Umbilical cord (tissue), 2 donors: ENCODE results near the gene ERAP2. TPM values are rescaled to one million over a fixed set of nuclear protein-coding genes. Genes with fewer than 3 reads are reported as not detected.
"Not testable (repeated sequence)": the region's sequence is repeated elsewhere in the genome, so short reads cannot be mapped to it uniquely, and the experiment has no call there.

ENCODE experiments used
- DNase-seq: peaks from one replicate; pipeline ENCODE4 v3.0.0-alpha.2; 2015; ENCODE audit warnings: low spot score
- total RNA-seq: library from RNA; depleted of rRNA; stranded (reverse); fragments of >200 nt; gene quantifications from one replicate; pipeline ENCODE4 v1.2.3, GENCODE V29; 2014; ENCODE audit warnings: low replicate concordance; ENCODE audit not compliant: insufficient read depth

ERAP2 gene, protein sequence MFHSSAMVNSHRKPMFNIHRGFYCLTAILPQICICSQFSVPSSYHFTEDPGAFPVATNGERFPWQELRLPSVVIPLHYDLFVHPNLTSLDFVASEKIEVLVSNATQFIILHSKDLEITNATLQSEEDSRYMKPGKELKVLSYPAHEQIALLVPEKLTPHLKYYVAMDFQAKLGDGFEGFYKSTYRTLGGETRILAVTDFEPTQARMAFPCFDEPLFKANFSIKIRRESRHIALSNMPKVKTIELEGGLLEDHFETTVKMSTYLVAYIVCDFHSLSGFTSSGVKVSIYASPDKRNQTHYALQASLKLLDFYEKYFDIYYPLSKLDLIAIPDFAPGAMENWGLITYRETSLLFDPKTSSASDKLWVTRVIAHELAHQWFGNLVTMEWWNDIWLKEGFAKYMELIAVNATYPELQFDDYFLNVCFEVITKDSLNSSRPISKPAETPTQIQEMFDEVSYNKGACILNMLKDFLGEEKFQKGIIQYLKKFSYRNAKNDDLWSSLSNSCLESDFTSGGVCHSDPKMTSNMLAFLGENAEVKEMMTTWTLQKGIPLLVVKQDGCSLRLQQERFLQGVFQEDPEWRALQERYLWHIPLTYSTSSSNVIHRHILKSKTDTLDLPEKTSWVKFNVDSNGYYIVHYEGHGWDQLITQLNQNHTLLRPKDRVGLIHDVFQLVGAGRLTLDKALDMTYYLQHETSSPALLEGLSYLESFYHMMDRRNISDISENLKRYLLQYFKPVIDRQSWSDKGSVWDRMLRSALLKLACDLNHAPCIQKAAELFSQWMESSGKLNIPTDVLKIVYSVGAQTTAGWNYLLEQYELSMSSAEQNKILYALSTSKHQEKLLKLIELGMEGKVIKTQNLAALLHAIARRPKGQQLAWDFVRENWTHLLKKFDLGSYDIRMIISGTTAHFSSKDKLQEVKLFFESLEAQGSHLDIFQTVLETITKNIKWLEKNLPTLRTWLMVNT
- total RNA-seq, result 14.2 TPM

GRCh38 chr5:96876292-96876850, at the start of gene ERAP2:
ERAP2 (plus strand) TSS chr5:96876500; CDS start chr5:96879686, 3,186 bp downstream.
- peak; percentile 59 for DNase-seq

DNA sequence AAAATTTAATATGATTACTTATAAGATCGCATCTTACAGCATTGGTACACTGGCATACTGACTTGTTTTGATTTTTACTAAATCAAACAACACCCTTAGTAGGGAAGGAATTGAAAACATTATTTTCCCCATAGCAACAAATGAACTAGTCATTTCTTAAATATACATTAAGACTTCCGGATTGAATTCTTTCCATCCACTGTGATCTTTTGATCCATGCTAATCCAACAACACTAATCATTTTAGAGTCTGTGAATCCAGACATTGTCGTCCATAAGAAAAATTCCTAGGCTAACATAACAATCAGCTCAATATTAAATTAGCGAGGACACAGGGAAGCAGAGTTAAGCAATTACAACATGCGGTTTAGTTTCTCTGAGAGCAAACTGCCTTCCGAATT, 47.0 kb upstream of the ERAP2 start:
- DNase-seq, result peak; percentile 36

DNA sequence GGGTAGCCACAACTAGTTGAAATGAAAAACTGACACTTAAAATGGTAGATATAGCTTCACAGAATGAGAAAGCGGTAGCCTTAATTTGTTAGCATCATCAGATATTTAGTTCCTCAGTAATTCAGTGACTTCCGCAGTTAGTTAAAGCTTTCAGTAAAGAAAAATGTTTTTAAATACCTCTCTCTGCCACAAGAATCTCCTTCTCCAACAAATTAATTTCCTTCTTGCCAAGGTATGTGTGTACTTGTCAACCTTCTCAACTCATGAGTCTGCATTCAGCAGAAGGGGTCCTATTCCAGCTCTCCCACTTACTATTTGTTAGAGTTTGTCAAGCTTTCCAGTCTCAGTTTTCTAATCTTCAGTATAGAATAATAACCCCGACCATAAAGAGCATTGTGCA, 42.3 kb upstream of the ERAP2 start:
- DNase-seq, result no peak

DNA sequence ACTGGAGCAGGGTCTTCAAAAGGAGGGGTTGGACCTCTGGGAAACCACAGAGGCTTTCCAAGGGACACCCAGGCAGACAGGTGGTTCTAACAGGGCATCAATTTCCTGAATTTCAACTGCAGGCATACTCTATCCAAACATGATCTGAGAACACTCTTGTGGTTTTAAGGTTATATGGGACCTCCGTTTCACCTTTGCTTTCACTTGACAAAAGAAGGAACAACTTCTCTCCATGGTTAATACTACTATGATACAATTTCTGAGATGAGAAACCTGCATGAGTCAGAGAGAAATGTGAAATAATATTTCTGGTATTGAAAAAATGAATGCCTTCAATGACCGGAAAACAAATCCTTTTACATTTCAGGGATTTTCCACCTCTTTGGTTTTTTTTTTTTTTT, 40.5 kb upstream of the ERAP2 start:
- DNase-seq, result no peak

GRCh38 chr5:96836817-96837216, 39.5 kb upstream of the ERAP2 start:
- no peak for DNase-seq

DNA sequence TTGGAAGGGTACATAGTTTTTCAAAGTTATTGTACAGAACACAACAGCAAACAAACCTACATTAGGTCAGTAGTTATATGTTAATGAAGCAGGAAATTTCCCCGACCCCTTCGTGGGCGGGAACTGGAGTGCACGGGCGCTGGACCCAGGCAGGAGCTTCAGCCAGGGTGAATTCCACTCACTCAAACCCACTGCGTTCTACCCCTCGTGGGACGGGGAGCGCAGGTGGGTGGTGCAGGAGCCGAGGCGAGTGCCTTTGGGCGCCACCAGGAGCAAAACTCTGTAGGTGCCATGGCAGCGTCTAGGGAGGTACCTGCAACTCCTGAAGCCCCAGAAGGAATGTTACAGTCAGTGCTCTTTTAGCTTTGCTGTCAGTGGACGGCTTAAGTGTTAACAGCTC, 39.0 kb upstream of the ERAP2 start:
- DNase-seq, result no peak

- DNase-seq, result no peak
Measured at GRCh38 chr5:96838201-96839070, 37.9 kb upstream of the ERAP2 start.

DNA sequence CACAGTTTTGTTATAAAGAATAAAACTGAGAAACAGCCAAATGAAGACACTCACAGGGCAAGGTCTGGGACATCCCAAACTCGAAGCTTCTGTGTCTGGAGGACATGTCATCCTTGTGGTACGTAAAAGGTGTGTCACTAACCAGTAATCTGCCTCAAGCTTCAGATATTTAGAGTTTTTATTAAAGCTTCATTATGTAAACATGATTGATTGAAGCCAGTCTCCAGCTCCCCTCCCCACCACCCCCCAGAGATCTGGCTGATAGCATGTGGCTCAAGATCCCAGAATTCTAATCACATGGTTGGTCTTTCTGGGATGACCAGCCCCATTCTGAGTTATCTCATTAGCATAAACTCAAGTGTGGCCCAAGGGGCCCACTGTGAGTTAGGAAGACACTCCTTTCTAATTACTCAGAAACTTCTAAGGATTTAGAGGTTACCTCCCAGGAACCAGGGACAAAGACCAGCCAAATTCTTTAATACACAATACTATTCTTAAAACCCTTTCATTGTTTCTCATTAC, 37.2 kb upstream of the ERAP2 start:
- no peak for DNase-seq

DNA sequence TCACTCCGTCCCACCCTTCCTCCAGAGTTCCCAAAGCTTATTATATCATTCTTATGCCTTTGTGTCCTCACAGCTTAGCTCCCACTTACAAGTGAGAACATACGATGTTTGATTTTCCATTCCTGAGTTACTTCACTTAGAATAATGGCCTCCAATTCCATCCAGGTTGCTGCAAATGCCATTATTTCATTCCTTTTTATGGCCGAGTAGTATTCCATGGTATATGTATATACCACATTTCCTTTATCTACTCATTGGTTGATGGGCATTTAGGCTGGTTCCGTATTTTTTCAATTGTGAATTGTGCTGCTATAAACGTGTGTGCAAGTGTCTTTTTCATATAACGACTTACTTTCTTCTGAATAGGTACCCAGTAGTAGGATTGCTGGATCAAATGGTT, 34.4 kb upstream of the ERAP2 start:
- DNase-seq, result not testable (repeated sequence)

GRCh38 chr5:96843140-96843539, 33.2 kb upstream of the ERAP2 start:
- no peak for DNase-seq

- no peak for DNase-seq
Measured at GRCh38 chr5:96844481-96844990, 31.8 kb upstream of the ERAP2 start.

DNA sequence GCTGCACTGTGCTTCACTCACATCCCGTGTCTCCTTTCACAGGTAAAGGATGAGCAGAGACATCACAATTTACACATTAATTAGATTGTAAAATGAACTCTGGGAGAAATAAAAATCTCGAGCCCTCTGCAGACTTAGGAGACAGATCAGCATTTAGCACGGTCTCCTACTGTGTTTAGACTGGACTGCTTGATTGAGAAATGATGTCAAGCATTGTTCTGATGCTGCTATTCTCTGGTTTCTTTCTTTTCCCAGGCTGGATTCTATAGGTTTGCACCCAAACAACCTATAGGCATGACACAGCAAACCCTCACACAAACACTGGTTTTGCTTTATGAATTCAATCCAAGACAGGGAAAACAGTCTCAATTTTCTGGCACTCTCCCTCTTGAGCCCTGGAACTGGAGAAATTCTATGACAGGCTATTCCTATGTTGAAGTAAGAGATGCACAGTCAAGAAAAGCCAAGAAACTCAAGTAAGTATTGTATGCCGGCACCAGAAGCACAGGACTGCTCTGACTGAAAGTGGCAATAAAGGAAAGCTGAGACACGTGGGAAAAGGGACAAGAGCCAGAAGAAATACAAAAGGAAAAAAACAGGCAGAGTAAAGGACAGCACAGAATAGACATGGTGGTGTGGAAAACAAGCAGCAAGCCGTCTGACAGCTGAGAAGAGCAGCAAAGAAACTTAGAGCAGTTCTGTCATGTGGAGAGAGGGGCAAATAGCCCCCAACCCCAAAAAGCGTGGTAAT, 24.8 kb upstream of the ERAP2 start:
- no peak for DNase-seq

GRCh38 chr5:96852759-96853158, 23.5 kb upstream of the ERAP2 start:
- no peak for DNase-seq

DNA sequence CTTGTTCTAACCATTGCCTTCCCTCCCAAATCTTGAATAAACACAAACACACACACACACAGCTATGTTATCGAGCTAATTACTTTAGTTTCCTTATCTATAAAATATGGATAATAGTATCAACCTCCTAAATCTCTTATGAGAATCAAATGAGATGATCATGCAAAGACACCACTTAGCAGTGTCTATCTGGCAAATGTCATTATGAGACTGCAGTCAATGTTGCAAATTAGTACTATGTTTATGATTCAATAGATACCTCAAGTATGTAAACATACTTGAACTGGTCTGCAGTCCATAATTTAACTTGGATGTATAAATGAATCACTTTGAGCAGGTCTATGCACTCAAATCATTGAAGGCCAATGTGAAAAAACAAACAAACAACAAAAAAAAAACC, 22.2 kb upstream of the ERAP2 start:
- no peak for DNase-seq

- no peak for DNase-seq
Measured at GRCh38 chr5:96855031-96855872, 21.0 kb upstream of the ERAP2 start.

DNA sequence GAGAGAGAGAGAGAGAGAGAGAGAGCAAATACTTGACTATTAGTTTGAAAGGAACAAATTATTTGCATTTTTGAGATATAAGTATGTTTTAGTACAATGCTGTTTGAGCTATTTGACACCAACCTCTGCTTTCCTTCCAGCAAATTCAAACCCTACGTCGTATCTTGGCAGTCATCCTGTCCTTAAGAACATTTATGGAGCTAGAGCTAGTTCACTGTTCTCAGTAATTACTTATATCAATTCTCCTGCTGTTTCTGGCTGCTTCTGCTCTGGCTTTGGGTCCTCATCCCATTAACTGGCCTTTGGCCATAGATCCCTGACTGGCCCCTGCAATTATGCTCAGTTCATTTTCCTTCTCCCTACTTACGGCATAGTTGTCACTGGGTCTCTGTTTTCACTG, 19.9 kb upstream of the ERAP2 start:
- DNase-seq, result peak; percentile 59

DNA sequence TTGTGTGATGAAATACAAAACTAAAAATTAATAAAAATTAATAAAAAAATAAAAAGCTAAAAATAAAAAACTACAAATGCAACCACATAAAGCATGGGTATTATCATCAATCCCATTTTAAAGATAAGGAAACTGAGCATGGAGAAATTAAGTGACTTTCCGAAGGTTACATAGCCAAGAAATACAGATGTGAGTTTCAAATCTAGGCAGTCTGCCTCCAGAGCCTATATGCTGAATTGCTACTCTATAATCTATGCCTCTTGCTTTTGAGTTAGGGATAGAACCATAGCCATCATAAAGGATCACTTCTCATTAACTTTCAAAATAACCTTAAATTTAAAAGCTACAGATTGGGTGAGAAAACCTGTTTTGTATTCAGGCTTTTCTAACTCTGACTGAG, 18.8 kb upstream of the ERAP2 start:
- no peak for DNase-seq

- no peak for DNase-seq
Measured at GRCh38 chr5:96857924-96858323, 18.4 kb upstream of the ERAP2 start.

GRCh38 chr5:96859375-96859774, 16.9 kb upstream of the ERAP2 start:
- DNase-seq, result no peak
